Activated CD4-positive, CD25-positive, alpha-beta regulatory T cell treated with anti-CD3 and anti-CD28 coated beads, Interleukin-2, amount 50 U/mL, for 24 hours (primary cell): ENCODE results near the gene PHLPP1.

ENCODE experiments used
- ATAC-seq, 2 donors: fragments of 150-1000 bp; cut with Tn5 transposase; one replicate each; pipeline ENCODE4 v1.10.0; 2021; ENCODE audit warnings: mild to moderate bottlenecking in 1 of 2, moderate library complexity in 1 of 2

Gene PHLPP1

DNA sequence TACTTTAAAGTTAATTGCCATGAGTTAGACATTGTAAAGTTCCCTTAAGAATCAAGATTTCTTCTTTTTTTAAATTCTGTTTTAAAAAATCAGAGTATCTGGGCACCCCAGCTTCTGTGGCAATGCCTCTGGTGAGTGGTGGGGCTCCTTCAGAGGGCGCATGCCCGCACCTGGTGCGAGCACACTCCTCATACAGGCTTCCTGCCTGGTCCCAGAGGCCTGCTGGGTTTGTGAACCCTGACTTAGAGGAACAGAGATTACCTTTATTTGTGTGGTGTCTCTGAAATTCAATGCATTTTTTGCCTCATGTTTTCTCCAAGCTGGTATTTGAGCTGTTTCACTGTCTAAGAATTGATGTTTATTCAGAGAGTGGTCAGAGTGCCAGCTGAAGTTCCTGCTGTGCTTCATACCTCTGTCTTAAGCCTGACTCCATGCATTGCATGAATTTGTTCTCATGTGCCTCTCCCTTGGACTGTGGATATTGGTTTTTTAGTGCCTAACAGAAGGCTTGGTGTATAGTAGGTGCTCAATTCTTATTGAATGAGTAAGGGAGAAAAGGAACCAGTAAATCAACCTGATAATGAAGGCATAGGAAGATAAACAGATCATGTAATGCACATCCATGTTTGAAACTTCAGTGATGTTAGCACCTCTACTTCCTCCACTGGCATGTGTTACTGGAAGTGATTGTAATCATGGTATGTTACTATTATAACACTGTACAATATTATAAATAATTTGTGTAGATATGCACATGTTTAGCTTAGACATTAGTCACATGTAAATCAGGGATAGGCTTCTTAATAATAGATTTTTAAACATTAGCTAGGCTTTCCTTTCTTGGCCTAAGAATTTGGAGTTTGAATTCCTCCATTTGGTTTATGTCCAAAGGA lies 29.0 kb downstream of the PHLPP1 start:
- ATAC-seq = no peak

- peak in 1 of 2 donors; percentile 46 for ATAC-seq
Measured at GRCh38 chr18:62745089-62745751, 29.9 kb downstream of the PHLPP1 start.

DNA sequence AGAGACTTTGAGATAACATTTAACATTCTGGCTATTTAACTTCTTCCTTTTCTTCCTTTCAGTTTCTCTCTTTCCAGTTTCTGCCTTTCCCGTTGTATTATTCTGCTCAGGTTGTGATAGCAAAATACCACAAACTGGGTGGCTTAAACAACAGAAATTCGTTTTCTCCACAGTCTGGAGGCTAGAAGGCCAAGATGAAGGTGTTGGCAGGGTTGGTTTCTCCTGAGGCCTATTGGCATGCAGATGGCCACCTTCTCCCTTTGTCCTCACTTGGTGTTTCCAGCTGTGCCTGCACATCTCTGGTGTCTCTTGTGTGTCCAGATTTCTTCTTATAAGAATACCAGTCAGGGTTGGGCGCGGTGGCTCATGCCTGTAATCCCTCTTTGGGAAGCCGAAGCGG lies 34.0 kb downstream of the PHLPP1 start:
- no peak for ATAC-seq

DNA sequence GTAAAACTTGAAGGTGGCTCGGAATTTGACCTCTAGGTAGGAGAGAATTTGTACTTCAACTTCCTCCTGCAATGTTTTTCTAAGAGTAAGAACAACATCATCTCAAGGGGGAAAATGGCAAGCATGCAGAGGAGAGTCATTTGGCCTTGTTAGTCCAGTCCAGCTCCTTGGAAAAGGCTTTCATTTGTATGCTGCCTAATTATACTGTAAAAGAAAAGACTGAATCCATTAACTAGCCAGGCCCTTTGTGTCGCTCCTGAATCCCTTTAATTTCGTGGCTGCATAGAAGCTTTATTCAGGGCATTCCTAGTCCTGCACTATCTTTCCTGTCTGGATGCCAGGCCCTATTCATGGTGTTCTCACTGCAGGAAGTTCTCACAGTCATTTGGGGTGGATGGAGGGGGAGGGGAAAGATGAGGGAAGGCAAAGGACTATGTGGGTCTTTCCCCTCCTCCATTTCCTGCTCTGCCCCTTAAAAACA lies 36.0 kb downstream of the PHLPP1 start:
- no peak for ATAC-seq

GRCh38 chr18:62751977-62752376 lies 36.6 kb downstream of the PHLPP1 start:
- no peak for ATAC-seq

DNA sequence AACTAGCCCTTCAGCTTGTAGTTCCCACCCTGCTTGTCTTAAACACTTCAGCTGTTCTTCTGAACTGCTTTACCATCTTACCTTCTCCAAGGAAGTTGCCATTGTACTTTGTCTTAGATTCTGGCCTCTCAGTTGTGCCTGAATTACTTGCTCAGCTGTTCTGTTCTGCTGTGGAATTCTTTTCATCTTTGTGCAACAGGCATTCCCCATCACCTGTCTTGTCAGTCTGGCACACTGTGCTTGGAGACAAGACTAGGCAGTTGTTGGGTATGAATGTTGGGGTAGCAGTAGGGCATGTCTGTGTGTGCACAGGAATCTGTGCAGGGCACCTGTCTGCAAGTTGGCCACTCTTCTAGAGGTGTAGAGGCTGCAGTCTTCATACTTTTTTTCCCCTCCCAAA lies 38.7 kb downstream of the PHLPP1 start:
- no peak for ATAC-seq

GRCh38 chr18:62755454-62755853 lies 40.1 kb downstream of the PHLPP1 start:
- no peak for ATAC-seq

DNA sequence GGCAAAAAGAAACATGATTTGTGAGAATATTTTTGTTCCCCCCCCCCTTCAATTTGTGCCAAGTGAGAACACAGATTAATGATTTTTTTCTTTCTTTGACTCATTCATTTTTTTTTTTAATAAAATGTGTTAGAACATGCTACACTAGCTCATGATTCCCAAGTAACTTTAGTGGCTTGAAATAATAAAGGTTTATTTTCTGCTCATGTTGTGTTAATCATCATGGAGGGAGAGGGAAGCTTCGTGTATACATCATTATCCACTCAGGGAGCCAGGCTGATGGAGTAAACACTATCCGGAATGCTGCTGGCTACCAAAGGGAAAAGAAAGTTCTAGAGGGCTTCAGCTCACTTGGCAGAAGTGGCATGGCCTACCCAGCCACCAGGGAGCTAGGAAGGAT lies 40.6 kb downstream of the PHLPP1 start:
- no peak for ATAC-seq

- no peak for ATAC-seq
Measured at GRCh38 chr18:62757399-62758010, 42.2 kb downstream of the PHLPP1 start.

- ATAC-seq = no peak
Measured at GRCh38 chr18:62758591-62758990, 43.2 kb downstream of the PHLPP1 start.

DNA sequence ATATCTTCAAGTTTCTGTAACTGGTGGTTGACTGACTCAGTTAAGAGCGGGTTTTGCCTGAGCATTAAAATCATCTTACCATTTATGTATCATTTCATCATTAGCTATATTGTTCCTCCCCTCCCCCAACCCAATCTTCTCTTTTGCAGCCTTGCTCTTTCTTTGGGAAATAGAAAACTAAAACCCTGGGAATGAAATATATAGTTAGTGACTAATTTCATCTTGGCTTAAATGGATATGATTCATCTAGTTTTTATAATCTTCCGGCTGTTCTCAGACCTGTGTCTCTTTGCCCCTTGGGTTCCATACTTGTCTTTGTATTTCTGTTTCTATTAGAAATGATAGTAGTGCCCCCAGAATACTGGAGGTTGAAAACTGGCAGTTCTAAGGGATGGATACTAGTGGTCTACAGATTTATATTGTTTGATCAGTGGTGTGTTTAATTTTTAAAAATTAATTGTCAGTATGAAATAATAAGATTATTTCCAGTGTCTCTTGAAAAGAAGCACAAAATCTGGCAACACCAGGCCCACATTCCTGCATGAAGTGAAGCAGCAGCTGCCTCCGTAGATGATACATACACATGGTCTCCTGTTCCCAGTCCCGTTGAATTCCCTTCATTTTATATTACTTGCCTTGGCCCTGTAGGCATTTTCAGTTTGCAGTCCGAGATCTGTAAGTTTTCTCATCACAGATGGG lies 44.5 kb downstream of the PHLPP1 start:
- peak; percentile 48 to 51 for ATAC-seq

DNA sequence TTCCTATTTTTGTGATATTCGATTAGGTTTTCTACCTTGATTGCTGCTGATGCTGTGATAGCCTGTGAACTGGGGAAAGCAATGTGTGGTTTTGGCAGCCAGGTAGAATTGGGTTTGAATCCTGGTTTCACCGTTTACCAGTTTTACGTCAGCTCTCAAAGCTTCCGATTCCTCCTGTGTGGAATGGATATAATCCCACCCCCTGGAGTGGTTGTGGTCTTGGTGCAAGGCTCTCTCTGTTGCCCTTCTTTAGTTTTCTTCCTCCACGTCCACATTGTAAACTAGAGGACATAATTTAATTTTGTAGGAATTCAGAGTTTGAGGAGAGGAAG lies 45.0 kb downstream of the PHLPP1 start:
- no peak for ATAC-seq

DNA sequence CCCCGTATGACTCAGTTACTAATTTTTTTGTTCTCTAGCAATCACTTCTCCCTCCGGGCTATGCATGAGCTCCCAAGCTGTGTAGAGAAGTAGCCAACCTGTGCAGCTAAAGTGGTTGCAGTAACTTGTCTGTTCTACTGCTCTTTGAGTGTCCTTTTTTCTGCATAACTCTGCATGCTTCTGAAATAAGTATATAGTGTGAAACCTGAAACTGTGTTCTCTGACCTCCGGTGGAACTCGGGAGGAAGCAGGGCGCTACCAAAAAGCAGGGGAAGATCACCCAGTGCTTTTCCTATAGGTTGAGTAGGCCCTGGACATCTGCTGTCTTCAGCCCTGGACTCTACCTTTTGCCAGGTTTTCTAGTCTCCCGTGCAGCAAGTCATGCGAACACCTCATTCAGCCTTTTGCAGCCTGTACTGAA lies 47.8 kb downstream of the PHLPP1 start:
- no peak for ATAC-seq

DNA sequence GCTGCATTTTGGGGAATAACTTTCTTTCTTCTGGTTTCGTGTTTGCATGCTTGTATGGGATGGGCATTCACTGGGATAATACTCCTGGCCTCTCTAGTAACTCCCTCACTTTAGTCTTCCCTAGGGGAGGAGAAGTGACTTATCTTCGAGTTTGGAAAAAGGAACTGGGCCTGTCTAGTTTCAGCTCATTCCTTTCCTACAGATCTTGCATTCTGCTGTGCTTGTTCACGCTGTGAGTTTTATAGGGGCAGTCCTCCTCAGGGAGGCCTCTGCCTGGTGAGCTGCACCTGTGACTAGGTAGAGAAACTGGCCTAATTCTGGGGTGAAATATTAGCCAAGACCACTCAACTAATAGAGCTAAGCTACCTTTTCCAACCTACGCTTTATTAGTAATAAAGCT lies 50.9 kb downstream of the PHLPP1 start:
- no peak for ATAC-seq

DNA sequence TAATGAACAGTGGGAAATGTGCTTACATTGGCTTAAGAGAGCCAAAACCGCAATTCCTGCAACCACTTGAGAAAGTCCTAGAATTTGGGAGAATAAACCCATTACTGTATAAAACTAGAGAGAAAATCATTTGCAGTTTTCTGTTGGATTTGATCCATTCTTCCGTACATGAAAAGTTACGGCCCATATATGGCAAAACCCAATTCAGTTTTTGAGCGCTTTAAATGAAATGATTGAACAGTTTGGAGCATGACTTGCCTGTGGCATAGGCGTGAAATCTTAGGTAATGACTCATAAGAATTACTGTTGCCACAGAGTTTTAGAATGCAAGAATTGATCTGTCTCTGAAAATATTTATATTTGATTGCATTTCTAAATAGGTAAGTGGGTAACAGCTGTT lies 52.0 kb downstream of the PHLPP1 start:
- peak; percentile 54 to 59 for ATAC-seq

- no peak for ATAC-seq
Measured at GRCh38 chr18:62767836-62768557, 52.7 kb downstream of the PHLPP1 start.

DNA sequence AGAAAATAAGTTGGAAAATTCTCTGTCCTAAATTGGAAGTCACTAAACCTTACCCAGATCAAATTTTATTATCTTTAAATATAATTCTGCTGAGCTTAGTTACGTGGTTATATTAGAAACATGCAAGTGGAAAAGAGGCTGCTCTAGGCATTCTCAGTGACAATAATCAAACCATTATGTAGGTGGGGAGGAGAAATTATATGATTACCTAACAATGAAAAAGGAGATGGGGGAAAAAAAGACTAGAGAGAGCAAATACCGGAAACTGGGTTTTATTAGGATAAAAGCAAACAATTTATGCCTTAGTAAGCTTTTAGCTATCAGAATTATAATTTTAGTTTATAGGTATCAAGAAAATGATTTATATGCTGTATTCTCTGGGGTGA lies 53.2 kb downstream of the PHLPP1 start:
- no peak for ATAC-seq

DNA sequence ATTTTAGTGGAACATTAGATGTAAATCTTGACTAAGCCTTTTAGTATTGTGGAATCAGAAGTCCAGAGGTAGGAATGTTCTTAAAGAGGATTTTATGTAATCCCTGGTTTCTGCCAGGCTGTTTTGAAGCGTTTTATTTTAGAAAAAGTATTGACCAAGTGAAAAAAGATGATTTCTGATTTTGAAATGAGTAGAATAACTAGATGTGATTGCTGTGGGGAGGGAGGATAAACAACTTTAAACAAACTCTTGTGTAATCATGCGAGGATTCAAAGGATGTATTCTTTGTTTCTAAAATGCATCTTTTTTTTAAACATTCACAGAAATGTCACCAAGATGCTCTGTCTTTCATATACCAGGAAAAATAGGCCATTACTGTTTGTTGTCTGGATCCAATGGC lies 53.9 kb downstream of the PHLPP1 start:
- no peak for ATAC-seq

DNA sequence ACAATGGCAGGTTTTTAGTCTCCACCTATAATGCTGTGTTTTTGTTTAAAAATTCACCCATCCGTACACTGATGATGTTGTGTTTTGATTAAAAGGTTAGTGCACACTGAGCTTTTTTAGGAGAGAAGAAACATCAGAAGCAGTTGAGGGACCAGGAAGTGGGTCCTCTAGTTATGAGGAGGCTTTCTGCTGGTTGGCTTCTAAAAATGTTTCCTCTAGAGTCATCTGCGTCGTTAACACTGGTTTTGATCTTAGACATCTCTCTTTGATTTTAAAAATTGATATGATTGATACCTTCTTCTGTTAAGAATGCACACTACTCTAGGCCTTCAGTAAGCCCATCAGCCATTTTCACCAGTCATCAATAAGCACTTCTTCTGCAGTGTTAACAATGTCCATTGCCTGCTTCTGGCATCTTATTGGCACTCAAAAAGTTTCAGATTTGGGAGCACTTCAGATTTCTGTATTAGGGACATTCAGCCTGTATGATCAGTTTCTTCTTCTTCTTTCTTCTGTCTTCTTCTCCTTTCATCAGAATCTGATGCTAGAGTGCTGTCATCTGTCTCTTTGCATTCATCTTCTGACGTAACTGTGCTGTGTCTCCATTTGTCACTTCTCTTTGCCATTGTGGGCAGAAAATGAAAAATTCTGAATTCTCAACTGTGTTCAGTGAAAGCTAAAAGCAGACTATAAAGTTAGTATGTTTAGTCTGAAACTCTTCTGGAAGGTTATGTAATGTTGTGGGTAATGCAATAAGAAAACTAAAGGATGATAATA lies 56.3 kb downstream of the PHLPP1 start:
- peak; percentile 74 to 81 for ATAC-seq

- ATAC-seq = no peak
Measured at GRCh38 chr18:62772860-62773584, 57.7 kb downstream of the PHLPP1 start.

DNA sequence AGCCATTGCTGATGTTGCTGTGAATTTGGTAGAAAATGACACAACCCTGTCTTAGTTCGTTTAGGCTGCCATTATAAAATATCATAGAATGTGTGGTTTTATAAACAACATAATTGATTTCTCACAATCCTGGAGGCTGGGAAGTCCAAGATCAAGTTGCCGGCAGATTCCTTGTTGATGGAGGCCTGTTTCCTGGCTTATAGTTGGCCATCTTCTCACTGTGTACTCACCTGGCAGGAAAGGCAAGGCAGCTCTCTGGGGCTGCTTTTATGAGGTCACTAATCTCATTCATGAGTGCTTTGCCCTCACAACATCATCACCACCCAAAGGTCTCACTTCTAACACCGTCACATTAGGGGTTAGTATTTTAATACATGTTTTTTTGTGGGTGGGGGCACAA lies 58.4 kb downstream of the PHLPP1 start:
- no peak for ATAC-seq
